Lower leg skin (tissue), 3 donors: Measurements from ENCODE around the gene ATPAF1.

Experiments
- CTCF ChIP-seq, 3 donors: fragments of 450-650 bp; IDR thresholded peaks; one replicate each; pipeline ENCODE4 v1.5.1; 2016; ENCODE audit warnings: antibody characterized with exemption in 3 of 3, mild to moderate bottlenecking in 3 of 3, moderate library complexity in 2 of 3
- POLR2A ChIP-seq, 2 donors: fragments of 450-650 bp; IDR thresholded peaks; one replicate each; pipeline ENCODE4 v1.6.1; 2016 to 2017; ENCODE audit warnings: antibody characterized with exemption in 2 of 2, mild to moderate bottlenecking in 1 of 2, moderate library complexity in 1 of 2

DNA sequence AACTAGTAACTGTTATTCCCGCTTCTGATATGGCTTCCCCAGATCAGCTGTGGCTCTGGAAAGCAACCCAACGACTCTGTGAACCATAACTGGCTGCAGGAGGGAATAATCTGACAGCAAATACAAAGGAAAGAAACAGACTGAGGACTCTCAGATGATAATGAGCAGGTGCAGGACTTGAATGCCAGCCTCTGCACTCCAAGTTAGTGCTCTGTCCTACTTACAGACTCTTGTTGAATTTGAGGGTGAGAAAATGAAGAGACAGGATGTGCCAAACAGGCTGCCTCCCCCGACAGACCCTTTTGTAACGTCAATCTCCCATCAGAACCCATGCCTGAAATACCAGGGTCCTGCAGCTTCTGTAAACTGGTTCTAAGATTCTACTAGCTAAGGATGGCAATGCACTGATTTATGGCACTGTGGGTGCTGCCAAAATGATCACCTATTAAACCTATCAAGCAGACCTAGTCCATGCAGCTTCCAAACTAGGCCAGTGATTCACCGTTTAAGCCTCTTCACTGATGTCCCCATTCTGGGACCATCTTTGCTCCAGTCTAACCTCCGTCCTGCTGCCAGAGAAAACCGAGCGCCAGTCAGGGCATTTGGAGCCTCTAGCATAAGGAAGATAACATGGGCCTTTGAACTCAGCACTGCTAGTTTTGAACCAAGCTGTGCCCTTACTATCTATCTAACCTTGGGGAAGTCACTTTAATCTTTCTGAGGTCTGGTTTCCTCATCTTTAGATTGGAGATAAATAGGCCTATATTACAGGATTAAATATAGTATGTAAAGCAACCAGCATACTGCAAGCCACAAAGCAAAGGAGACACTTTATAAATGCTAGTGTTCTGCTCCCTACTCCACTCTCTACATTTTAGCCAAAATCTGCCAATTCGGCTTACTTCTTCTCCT lies 68.8 kb downstream of the ATPAF1 start:
- TF ChIP-seq CTCF (IDR thresholded peaks at IDR 0.05) (no peak), POLR2A (IDR thresholded peaks at IDR 0.05) (no peak)
